K562 (cell line): ENCODE measurements around the gene TBL1X. TPM values are rescaled to one million over a fixed set of nuclear protein-coding genes. Genes with fewer than 3 reads are reported as not detected.

Source experiments
- ATAC-seq: fragments of 200-7000 bp; cut with Tn5 transposase; 3 replicates; pipeline ENCODE4 v1.9.1; 2020; ENCODE audit warnings: moderate library complexity
- BruUV-seq: library from RNA; stranded (reverse); fragments of 400-500 nt; replicated peaks from 2 replicates; lab custom pipeline; 2021; lab: Mats Ljungman, UMichigan
- CTCF ChIA-PET: fragments of 300-600 bp; formaldehyde crosslinking; extraction: SDS; loops from one replicate; lab custom pipeline; 2021; ENCODE audit warnings: low intra/inter-chr PET ratio; lab: Yijun Ruan, JAX
- POLR2A ChIA-PET: fragments of 300-600, 350-650 bp; sonication (Branson Sonifier 250); formaldehyde crosslinking; extraction: SDS; loops from one replicate; lab custom pipeline; 2021; ENCODE audit warnings: antibody characterized with exemption, inconsistent platforms; lab: Yijun Ruan, JAX
- DNase-seq, 4 experiments: peaks; one replicate each; pipeline versions ENCODE4 v3.0.0 to v3.0.0-alpha.2; 2011 to 2018; ENCODE audit warnings: low spot score in 3 of 4, mixed read lengths in 3 of 4; ENCODE audit errors: extremely low read depth in 1 of 4
- FAIRE-seq: peaks from 2 replicates; lab custom pipeline; 2011; peaks lifted over from hg19 to GRCh38; lab: Jason Lieb, UNC
- H2AFZ ChIP-seq: 2 replicates; pipeline ENCODE4 v1.6.0; 2011; ENCODE audit warnings: low read depth, low read length, control low read depth, inconsistent platforms
- H3K27ac ChIP-seq: fragments of 200-600 bp; 3 replicates; pipeline ENCODE4 v1.8.0; 2011; ENCODE audit warnings: low read depth, mild to moderate bottlenecking, control low read depth, inconsistent platforms, low read length, moderate library complexity, mixed read lengths; ENCODE audit errors: extremely low read depth
- H3K27me3 ChIP-seq, 2 experiments: fragments of 300-600 bp in 1 of 2; 2 replicates in 1 of 2; 3 replicates in 1 of 2; pipeline versions ENCODE4 v1.6.0 to v1.8.0; 2011; ENCODE audit warnings: inconsistent platforms in 2 of 2, low read length in 2 of 2, mild to moderate bottlenecking in 1 of 2, mixed read lengths in 1 of 2, moderate library complexity in 1 of 2; ENCODE audit not compliant: control insufficient read depth in 2 of 2, insufficient read depth in 2 of 2
- H3K36me3 ChIP-seq: fragments of 300-600 bp; 3 replicates; pipeline ENCODE4 v1.8.0; 2011; ENCODE audit warnings: mild to moderate bottlenecking, low read length, inconsistent platforms; ENCODE audit not compliant: control insufficient read depth, insufficient read depth
- H3K4me1 ChIP-seq, 2 experiments: fragments of 200-600 bp in 1 of 2; replicated peaks in 1 of 2; 2 replicates in 1 of 2; 3 replicates in 1 of 2; pipeline versions ENCODE4 v1.5.1 to v1.8.0; 2011; ENCODE audit warnings: inconsistent platforms in 2 of 2, low read length in 2 of 2, mild to moderate bottlenecking in 1 of 2, mixed read lengths in 1 of 2, moderate library complexity in 1 of 2; ENCODE audit not compliant: control insufficient read depth in 2 of 2, insufficient read depth in 2 of 2
- H3K4me2 ChIP-seq: 2 replicates; pipeline ENCODE4 v1.6.1; 2011; ENCODE audit warnings: low read length, control low read depth, inconsistent platforms, mixed read lengths; ENCODE audit not compliant: insufficient read depth
- H3K4me3 ChIP-seq: fragments of 200-600 bp; sonication (generic), shearing (Covaris generic); 2 replicates; pipeline ENCODE4 v1.5.1; 2016; ENCODE audit warnings: control low read depth, inconsistent platforms
- H3K79me2 ChIP-seq: fragments of 200-600 bp; 3 replicates; pipeline ENCODE4 v1.8.0; 2011; ENCODE audit warnings: low read length, inconsistent platforms; ENCODE audit not compliant: control insufficient read depth, insufficient read depth
- H3K9ac ChIP-seq, 2 experiments: 2 replicates each; pipeline versions ENCODE4 v1.6.0 to v1.6.1; 2011; ENCODE audit warnings: low read depth in 2 of 2, low read length in 2 of 2, control low read depth in 1 of 2, inconsistent platforms in 1 of 2, mild to moderate bottlenecking in 1 of 2, mixed read lengths in 1 of 2; ENCODE audit not compliant: insufficient read depth in 1 of 2
- H3K9me1 ChIP-seq: one replicate; pipeline ENCODE4 v1.6.0; 2011; ENCODE audit warnings: inconsistent platforms, mild to moderate bottlenecking, low read length, moderate library complexity; ENCODE audit not compliant: control insufficient read depth, insufficient read depth
- H3K9me3 ChIP-seq: replicated peaks from 2 replicates; pipeline ENCODE4 v1.5.1; 2011; ENCODE audit warnings: low read depth, low read length, inconsistent platforms; ENCODE audit not compliant: control insufficient read depth, insufficient read depth
- H4K20me1 ChIP-seq: replicated peaks from 2 replicates; pipeline ENCODE4 v1.6.1; 2011; ENCODE audit warnings: low read length, inconsistent platforms, mixed read lengths; ENCODE audit not compliant: control insufficient read depth, insufficient read depth
- CREB3 ChIP-seq: fragments of 450-650 bp; conservative IDR thresholded peaks from 2 replicates; pipeline ENCODE4 v1.6.1; 2016; ENCODE audit warnings: missing genetic modification characterization, low read depth, mild to moderate bottlenecking, missing compliant biosample characterization, moderate library complexity
- E2F8 ChIP-seq: fragments of 450-650 bp; IDR thresholded peaks from 2 replicates; pipeline ENCODE4 v1.7.1; 2018; ENCODE audit warnings: mild to moderate bottlenecking, low read depth; ENCODE audit not compliant: partially characterized antibody
- HIVEP1 ChIP-seq: fragments of 250-450 bp; sonication (Bioruptor Pico); IDR thresholded peaks from 2 replicates; pipeline ENCODE4 v1.4.0; 2020; ENCODE audit warnings: mild to moderate bottlenecking
- SMAD2 ChIP-seq: fragments of 150-350 bp; IDR thresholded peaks from 2 replicates; pipeline ENCODE4 v1.6.1; 2014; ENCODE audit warnings: low read depth, mild to moderate bottlenecking, low read length
- SMARCC2 ChIP-seq: fragments of 450-650 bp; IDR thresholded peaks from 2 replicates; pipeline ENCODE4 v1.6.1; 2017; ENCODE audit warnings: antibody characterized with exemption, moderate library complexity, mild to moderate bottlenecking, low read depth
- ZBTB33 ChIP-seq: sonication (generic); formaldehyde crosslinking; IDR thresholded peaks from 2 replicates; pipeline ENCODE4 v1.8.1; 2023; ENCODE audit warnings: mild to moderate bottlenecking, missing genetic modification reagents
- ZNF197 ChIP-seq: fragments of 200-800 bp; sonication (Bioruptor generic); IDR thresholded peaks from 2 replicates; pipeline ENCODE4 v1.6.1; 2016; ENCODE audit warnings: low read depth, missing genetic modification characterization, missing compliant biosample characterization
- ZNF41 ChIP-seq: fragments of 250-450 bp; sonication (Bioruptor Pico); conservative IDR thresholded peaks from 2 replicates; pipeline ENCODE4 v1.4.0; 2020; ENCODE audit warnings: mild to moderate bottlenecking
- WGBS: fragments of 100-300 bp; shearing (Covaris generic); methylation state at CpG from one replicate; pipeline ENCODE4 v1.1.6; 2016; ENCODE audit warnings: low coverage, mixed read lengths; ENCODE audit not compliant: insufficient coverage; ENCODE audit errors: missing lambda C conversion rate; 5-methylcytosine and 5-hydroxymethylcytosine counted together
- in situ Hi-C: fragments of 300-500 bp; cut with MboI; formaldehyde crosslinking; loops from 4 replicates; pipeline ENCODE4 v1.15.0; 2018; ENCODE audit warnings: inconsistent platforms, mixed read lengths
- intact Hi-C: fragments of 100-400 bp; cut with micrococcal nuclease; formaldehyde crosslinking; loops from 2 replicates; pipeline ENCODE4 v1.14.2; 2022
- polyA plus RNA-seq, 8 experiments: library from polyadenylated mRNA; depleted of rRNA in 4 of 8; stranded (reverse) in 5 of 8; unstranded in 3 of 8; fragments of >200 nt; fragmentation: Nextera tagmentation in 2 of 8; fragmentation: Illumina TruSeq in 1 of 8; extraction: Ambion mirVana in 2 of 8; extraction: Trizol in 1 of 8; gene quantifications; 2 replicates each; pipeline versions ENCODE4 v1.2.1 to v1.2.3, GENCODE V29; 2011 to 2014; ENCODE audit warnings: inconsistent platforms in 1 of 8, missing spikeins in 1 of 8
- total RNA-seq, 7 experiments: library from RNA; depleted of rRNA in 6 of 7; stranded (reverse); fragments of >200 nt in 6 of 7; fragmentation: Illumina TruSeq in 2 of 7; extraction: Trizol in 2 of 7; gene quantifications; 2 replicates each; pipeline versions ENCODE4 v1.2.1 to v1.2.3, GENCODE V29; 2011 to 2021; ENCODE audit warnings: low replicate concordance in 1 of 7

The TBL1X gene
- total and polyA plus RNA-seq, 9 of the 15 experiments (the other 6 are each of a cell fraction or from before 2014, with no cell fraction given) = 6.0 to 49.6 (median 19.7) TPM

- ChIA-PET CTCF (no interaction called here), POLR2A (no interaction called here)
- DNase-seq = no peak
- H3K36me3 ChIP-seq = no peaks in the 10 kb centered on the region
- H3K79me2 ChIP-seq = no peaks in the 10 kb centered on the region; the same call in 2 of the 3 replicates
- H3K9me1 ChIP-seq = no peaks in the 10 kb centered on the region
- WGBS = 92% methylated on average over 3 of the region's 8 CpGs
- in situ Hi-C loops (no loop called here), intact Hi-C loops (no loop called here)
- H3K9me3 ChIP-seq = no peaks in the 10 kb centered on the region
- no peak for TF ChIP-seq ZNF197 (CRISPR knock-in tag)
- peak; percentile 60; the same call in 1 of the 2 replicates for TF ChIP-seq ZBTB33 (CRISPR knock-in tag)
- no TSS peak for BruUV-seq
- no peak overlapping the region for H3K27ac ChIP-seq
- H3K4me1 ChIP-seq = no peaks in the 10 kb centered on the region; a peak in 1 of 5 replicates
- 0 out of 2 replicates have a peak, but pooled peaks cover under 1% of the 10 kb centered on the region for H4K20me1 ChIP-seq
- no peak for ATAC-seq
- H3K4me2 ChIP-seq = no peak overlapping the region
- no peak overlapping the region for H2AFZ ChIP-seq
- no peak overlapping the region for H3K4me3 ChIP-seq
- no peak for FAIRE-seq
- H3K27me3 ChIP-seq = no peaks in the 10 kb centered on the region
- H3K9ac ChIP-seq = no peak overlapping the region
Measured at GRCh38 chrX:9604908-9605306, 140.0 kb downstream of the TBL1X start.

- CTCF ChIA-PET = no interaction called here
- Histone ChIP-seq H2AFZ (no peak overlapping the region), H3K36me3 (no peaks in the 10 kb centered on the region), H3K27me3 (no peaks in the 10 kb centered on the region), H3K4me3 (no peak overlapping the region), H3K4me2 (no peak overlapping the region), H3K9me1 (no peaks in the 10 kb centered on the region), H3K27ac (no peak overlapping the region), H3K4me1 (no peaks in the 10 kb centered on the region; a peak in 1 of 5 replicates), H3K79me2 (no peaks in the 10 kb centered on the region; the same call in 2 of the 3 replicates), H3K9me3 (no peaks in the 10 kb centered on the region), H3K9ac (no peak overlapping the region), H4K20me1 (0 out of 2 replicates have a peak, but pooled peaks cover 4% of the 10 kb centered on the region)
- BruUV-seq = no TSS peak
- DNase-seq (no peak), FAIRE-seq (no peak), ATAC-seq (no peak)
- in situ Hi-C loops = no loop called here
- intact Hi-C loops = no loop called here
- POLR2A ChIA-PET = no interaction called here
- TF ChIP-seq HIVEP1 (CRISPR knock-in tag) (no peak), ZNF41 (CRISPR knock-in tag) (no peak), CREB3 (tag) (no peak), E2F8 (no peak), SMARCC2 (no peak), SMAD2 (no peak)
Measured at GRCh38 chrX:9605484-9605883, 140.6 kb downstream of the TBL1X start.
